NCI-H1092 treated with DMSO at 0.1 percent for 48 hours (cell line): ENCODE measurements around the gene FASN.
"Not testable (repeated sequence)": the region's sequence is repeated elsewhere in the genome, so short reads cannot be mapped to it uniquely, and the experiment has no call there.

Experiments used
- DNase-seq: peaks from one replicate; lab custom pipeline; 2025; lab: John Stamatoyannopoulos, UW

Gene FASN

GRCh38 chr17:82098169-82098938 is at the start of gene FASN:
TSS of gene FASN (minus strand) at chr17:82098236. CDS start at chr17:82096445, 1,791 bp downstream.
- peak; percentile 92 for DNase-seq

- DNase-seq = no peak
Observed at GRCh38 chr17:82146663-82147654, 48.9 kb upstream of the FASN start.

GRCh38 chr17:82145550-82146155 is 47.6 kb upstream of the FASN start:
- no peak for DNase-seq

- no peak for DNase-seq
Observed at GRCh38 chr17:82143333-82143732, 45.3 kb upstream of the FASN start.

- not testable (repeated sequence) for DNase-seq
Observed at GRCh38 chr17:82139961-82140360, 41.9 kb upstream of the FASN start.

- no peak for DNase-seq
Observed at GRCh38 chr17:82138511-82138992, 40.5 kb upstream of the FASN start.

GRCh38 chr17:82134101-82134500 is 36.1 kb upstream of the FASN start:
- DNase-seq = no peak

GRCh38 chr17:82133166-82133953 is 35.3 kb upstream of the FASN start:
- DNase-seq = not testable (repeated sequence)

GRCh38 chr17:82129095-82129494 is 31.1 kb upstream of the FASN start:
- no peak for DNase-seq

GRCh38 chr17:82128287-82128686 is 30.3 kb upstream of the FASN start:
- DNase-seq = no peak

- no peak for DNase-seq
Observed at GRCh38 chr17:82127704-82128103, 29.7 kb upstream of the FASN start.

GRCh38 chr17:82127315-82127595 is 29.2 kb upstream of the FASN start:
- DNase-seq = no peak

- DNase-seq = no peak
Observed at GRCh38 chr17:82126556-82127314, 28.7 kb upstream of the FASN start.

- DNase-seq = no peak
Observed at GRCh38 chr17:82124101-82124500, 26.1 kb upstream of the FASN start.

GRCh38 chr17:82121660-82122629 is 23.9 kb upstream of the FASN start:
- no peak for DNase-seq

- no peak for DNase-seq
Observed at GRCh38 chr17:82121246-82121645, 23.2 kb upstream of the FASN start.

- no peak for DNase-seq
Observed at GRCh38 chr17:82120148-82120547, 22.1 kb upstream of the FASN start.

GRCh38 chr17:82118815-82119380 is 20.9 kb upstream of the FASN start:
- DNase-seq = no peak

GRCh38 chr17:82118168-82118814 is 20.3 kb upstream of the FASN start:
- no peak for DNase-seq
